Transverse colon (tissue), 4 donors: Measurements from ENCODE around the gene TJAP1. TPM values are rescaled to one million over a fixed set of nuclear protein-coding genes. Genes with fewer than 3 reads are reported as not detected.

ENCODE experiments used
- DNase-seq: peaks from one replicate; pipeline ENCODE4 v3.0.0-alpha.2; 2019
- H3K27ac ChIP-seq, 4 donors: fragments of 200-600 bp; sonication (generic); 2 replicates each; pipeline ENCODE4 v1.5.1; 2016 to 2018; ENCODE audit warnings: inconsistent platforms in 4 of 4
- H3K27me3 ChIP-seq: fragments of 200-600 bp; sonication (generic); 2 replicates; pipeline ENCODE4 v1.5.1; 2017; ENCODE audit warnings: inconsistent platforms
- H3K36me3 ChIP-seq, 4 donors: fragments of 200-600 bp; sonication (generic); 2 replicates each; pipeline ENCODE4 v1.5.1; 2017 to 2019; ENCODE audit warnings: inconsistent platforms in 4 of 4
- H3K4me1 ChIP-seq, 4 donors: fragments of 200-600 bp; sonication (generic); 2 replicates each; pipeline ENCODE4 v1.5.1; 2017 to 2020; ENCODE audit warnings: inconsistent platforms in 4 of 4
- H3K4me3 ChIP-seq, 4 donors: fragments of 200-600 bp; sonication (generic); 1 replicate in 1 of 4; 2 replicates in 3 of 4; pipeline versions ENCODE4 v1.5.1 to v1.6.1; 2017 to 2019; ENCODE audit warnings: inconsistent platforms in 4 of 4
- H3K9me3 ChIP-seq, 2 donors: fragments of 200-600 bp; sonication (generic); 2 replicates each; pipeline ENCODE4 v1.5.1; 2017 to 2019; ENCODE audit warnings: inconsistent platforms in 2 of 2
- CTCF ChIP-seq, 5 experiments: fragments of 200-600 bp in 3 of 5; fragments of 450-650 bp in 2 of 5; sonication (generic) in 3 of 5; IDR thresholded peaks; 1 replicate in 2 of 5; 2 replicates in 3 of 5; pipeline ENCODE4 v1.5.1; 2016 to 2017; ENCODE audit warnings: antibody characterized with exemption in 5 of 5, inconsistent platforms in 3 of 5, mild to moderate bottlenecking in 2 of 5, moderate library complexity in 1 of 5
- EP300 ChIP-seq: sonication (generic); formaldehyde crosslinking; IDR thresholded peaks from one replicate; pipeline ENCODE4 v1.6.1; 2017; ENCODE audit warnings: antibody characterized with exemption, low read depth
- POLR2A ChIP-seq: fragments of 450-650 bp; IDR thresholded peaks from one replicate; pipeline ENCODE4 v1.6.1; 2016; ENCODE audit warnings: antibody characterized with exemption, mild to moderate bottlenecking, moderate library complexity
- POLR2AphosphoS5 ChIP-seq, 3 donors: sonication (generic); formaldehyde crosslinking; IDR thresholded peaks; one replicate each; pipeline ENCODE4 v1.6.1; 2016; ENCODE audit warnings: antibody characterized with exemption in 3 of 3
- WGBS, 2 donors: methylation state at CpG; one replicate each; pipeline ENCODE4 v1.1.5; 2018; ENCODE audit warnings: low coverage in 1 of 2; 5-methylcytosine and 5-hydroxymethylcytosine counted together
- in situ Hi-C, 4 donors: fragments of 200-750 bp; cut with MboI; loops; one replicate each; pipeline versions ENCODE4 v1.15.0 to v1.15.1; 2017; ENCODE audit warnings: low sequenced_read_pairs in 3 of 4, low pct_ligation_motif_present in 1 of 4, low pct_unique_long_range_greater_than_20kb in 1 of 4
- intact Hi-C: fragments of 100-400 bp; cut with DNase I; formaldehyde crosslinking; loops from one replicate; pipeline ENCODE4 v1.15.1; 2023; ENCODE audit warnings: low total_unique reads
- total RNA-seq, 4 donors: library from RNA; depleted of rRNA; stranded (reverse); fragments of >200 nt; gene quantifications; one replicate each; pipeline ENCODE4 v1.1.0, GENCODE V29; 2016

The TJAP1 gene
- total RNA-seq = 10 to 100 TPM; 10.9 to 22.4 (median 17.9) TPM

- peaks cover 7 to 22% (median 13%) of the 10 kb centered on the region in 4 donors for H3K4me1 ChIP-seq
- no peaks in the 10 kb centered on the region for H3K27me3 ChIP-seq
- peak within 1 kb of the TSS; percentile 65 to 78 (median 76) for H3K4me3 ChIP-seq
- in situ Hi-C loops = no loop called here
- no peaks in the 10 kb centered on the region for H3K36me3 ChIP-seq
- no peaks in the 10 kb centered on the region for H3K9me3 ChIP-seq
- peak; percentile 81 for TF ChIP-seq POLR2A
- peak; percentile 87 to 92 (median 90) for TF ChIP-seq POLR2AphosphoS5 (IDR thresholded peaks at IDR 0.05)
- no peak for TF ChIP-seq CTCF (IDR thresholded peaks at IDR 0.05)
- TF ChIP-seq EP300 = no peak
- H3K27ac ChIP-seq = peak within 1 kb of the TSS; percentile 81 to 87 (median 84)
- 2% methylated on average over 8 to 34 of the region's 34 CpGs for WGBS, 2 donors
- intact Hi-C loops = no loop called here
- peak; percentile 96 for DNase-seq
Measured at GRCh38 chr6:43477235-43478007, at the start of gene TJAP1. TJAP1 (plus strand) TSS chr6:43477570; CDS start chr6:43499002, 21,432 bp downstream.

GRCh38 chr6:43428112-43428570 is 49.2 kb upstream of the TJAP1 start:
- intact Hi-C loops = no loop called here
- Histone ChIP-seq H3K4me3 (peak overlapping the region; percentile 55 to 83 (median 68)), H3K36me3 (peaks cover 0 to 13% (median 0%) of the 10 kb centered on the region in 4 donors), H3K4me1 (peaks cover 7 to 21% (median 15%) of the 10 kb centered on the region in 4 donors), H3K27me3 (no peaks in the 10 kb centered on the region), H3K27ac (peak overlapping the region; percentile 87 to 96 (median 89)), H3K9me3 (no peaks in the 10 kb centered on the region)
- WGBS, 2 donors = 10 to 40% methylated on average over 2 to 12 of the region's 12 CpGs
- in situ Hi-C loops = no loop called here
- TF ChIP-seq POLR2A (no peak), CTCF (IDR thresholded peaks at IDR 0.05) (no peak), EP300 (no peak), POLR2AphosphoS5 (IDR thresholded peaks at IDR 0.05) (no peak)
- no peak for DNase-seq

- Histone ChIP-seq H3K9me3 (no peaks in the 10 kb centered on the region), H3K4me3 (peak overlapping the region in 1 of 4 donors; percentile 71), H3K36me3 (peaks cover 0 to 13% (median 0%) of the 10 kb centered on the region in 4 donors), H3K4me1 (peaks cover 7 to 21% (median 15%) of the 10 kb centered on the region in 4 donors), H3K27ac (peak overlapping the region in 3 of 4 donors; percentile 87 to 96 (median 91)), H3K27me3 (no peaks in the 10 kb centered on the region)
- no peak for TF ChIP-seq POLR2A
- TF ChIP-seq POLR2AphosphoS5 (IDR thresholded peaks at IDR 0.05) = no peak
- no peak for TF ChIP-seq EP300
- no peak for TF ChIP-seq CTCF (IDR thresholded peaks at IDR 0.05)
- DNase-seq = no peak
- intact Hi-C loops (no loop called here), in situ Hi-C loops (no loop called here)
- 85 to 96% methylated on average over 3 of the region's 3 CpGs for WGBS, 2 donors
Measured at GRCh38 chr6:43428874-43429273, 48.5 kb upstream of the TJAP1 start.

GRCh38 chr6:43432009-43432945 is 45.1 kb upstream of the TJAP1 start:
- H3K4me1 ChIP-seq = peaks cover 16 to 32% (median 27%) of the 10 kb centered on the region in 4 donors
- DNase-seq = no peak
- TF ChIP-seq POLR2AphosphoS5 (IDR thresholded peaks at IDR 0.05) (no peak), EP300 (no peak), CTCF (IDR thresholded peaks at IDR 0.05) (no peak), POLR2A (no peak)
- H3K4me3 ChIP-seq = no peak overlapping the region
- 67 to 95% methylated on average over 1 to 19 of the region's 19 CpGs for WGBS, 2 donors
- H3K9me3 ChIP-seq = no peaks in the 10 kb centered on the region
- peaks cover 0 to 13% (median 0%) of the 10 kb centered on the region in 4 donors for H3K36me3 ChIP-seq
- in situ Hi-C loops = no loop called here
- H3K27ac ChIP-seq = no peak overlapping the region
- intact Hi-C loops = no loop called here
- no peaks in the 10 kb centered on the region for H3K27me3 ChIP-seq
